GM19351 (cell line): ENCODE measurements around the gene STARD10.

Experiments
- ATAC-seq: cut with Tn5 transposase; IDR thresholded peaks from one replicate; pipeline ENCODE4 v1.9.1; 2021; ENCODE audit warnings: mild to moderate bottlenecking, moderate library complexity; ENCODE audit not compliant: unreplicated experiment

The STARD10 gene

GRCh38 chr11:72712168-72712751 is 81.6 kb downstream of the STARD10 start:
- no peak for ATAC-seq

GRCh38 chr11:72711141-72711540 is 82.7 kb downstream of the STARD10 start:
- no peak for ATAC-seq

DNA sequence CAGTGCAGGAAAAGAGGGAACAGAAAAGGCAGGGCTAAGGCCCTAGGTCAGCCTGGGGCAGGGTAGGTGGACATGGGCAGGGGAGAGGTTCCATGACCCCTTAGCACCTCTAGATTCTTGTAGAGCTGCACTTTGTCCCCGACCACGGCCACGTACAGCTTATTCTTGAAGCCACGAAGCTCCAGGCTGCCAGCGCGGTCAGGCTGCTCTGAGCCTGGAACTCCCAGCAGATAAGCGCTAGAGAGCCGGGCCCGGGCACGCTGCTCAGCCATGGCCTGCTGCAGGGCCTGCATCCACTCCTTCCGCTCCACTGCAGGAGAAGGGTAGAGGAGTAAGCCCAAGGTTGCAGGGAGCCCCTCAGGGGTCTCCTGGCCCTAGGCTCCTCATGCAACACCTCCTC is 83.6 kb downstream of the STARD10 start:
- no peak for ATAC-seq

DNA sequence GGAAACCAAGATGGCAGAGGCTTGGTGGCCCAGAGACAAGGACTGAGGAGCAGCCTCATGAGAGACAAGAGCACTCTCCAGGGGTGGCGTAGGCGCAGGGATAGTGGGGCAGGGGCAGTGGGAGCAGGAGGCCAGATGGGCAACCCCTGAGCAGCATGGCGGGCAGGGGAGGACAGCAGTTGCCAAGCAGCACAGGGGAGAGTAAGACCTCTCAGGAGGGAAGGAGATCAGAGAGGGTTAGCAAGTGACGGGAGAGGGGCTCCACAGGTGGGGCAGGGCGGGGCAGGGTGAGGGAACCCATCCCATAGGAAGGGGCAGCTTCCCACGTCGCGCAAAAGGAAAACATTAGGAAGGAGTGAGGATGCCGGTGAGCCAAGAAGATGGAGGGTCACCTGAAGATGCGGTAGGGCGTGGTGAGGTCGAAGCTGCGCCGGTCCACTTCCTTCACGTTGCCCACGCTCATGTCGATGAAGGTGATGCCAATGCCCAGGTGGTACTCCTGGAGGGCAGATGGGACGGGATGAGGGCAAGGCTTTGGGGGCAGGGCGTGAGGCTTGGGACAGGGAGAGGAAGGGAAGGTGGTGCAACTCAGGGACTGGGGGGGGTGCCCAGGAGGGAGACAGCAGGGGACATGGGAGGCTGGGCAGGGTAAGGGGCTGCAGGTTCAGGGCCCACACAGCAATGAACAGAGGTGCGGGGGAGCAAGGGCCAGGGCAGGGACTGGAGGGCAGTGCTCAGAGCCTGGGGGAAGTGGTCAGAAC is 84.2 kb downstream of the STARD10 start:
- ATAC-seq = no peak

DNA sequence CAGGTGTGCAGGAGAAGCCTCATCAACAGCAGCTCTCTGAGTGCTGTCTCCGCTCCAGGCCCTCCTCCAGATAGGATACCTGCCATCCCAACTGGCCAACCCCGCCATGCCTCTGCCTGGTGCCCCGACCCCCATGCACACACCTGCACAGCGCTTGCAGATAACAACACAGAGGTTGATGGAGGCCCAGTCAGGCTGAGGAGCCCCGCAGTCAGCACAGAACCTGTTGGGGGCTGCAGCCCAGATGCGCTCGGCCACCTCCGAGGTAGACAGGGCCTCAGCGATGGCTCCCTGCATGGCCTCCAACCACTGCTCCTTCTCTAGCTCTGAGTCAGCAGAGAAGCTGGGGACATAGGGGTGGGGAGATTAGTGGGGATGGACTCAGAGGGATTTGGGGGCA is 86.8 kb downstream of the STARD10 start:
- no peak for ATAC-seq

GRCh38 chr11:72706579-72706978 is 87.3 kb downstream of the STARD10 start:
- ATAC-seq = no peak

DNA sequence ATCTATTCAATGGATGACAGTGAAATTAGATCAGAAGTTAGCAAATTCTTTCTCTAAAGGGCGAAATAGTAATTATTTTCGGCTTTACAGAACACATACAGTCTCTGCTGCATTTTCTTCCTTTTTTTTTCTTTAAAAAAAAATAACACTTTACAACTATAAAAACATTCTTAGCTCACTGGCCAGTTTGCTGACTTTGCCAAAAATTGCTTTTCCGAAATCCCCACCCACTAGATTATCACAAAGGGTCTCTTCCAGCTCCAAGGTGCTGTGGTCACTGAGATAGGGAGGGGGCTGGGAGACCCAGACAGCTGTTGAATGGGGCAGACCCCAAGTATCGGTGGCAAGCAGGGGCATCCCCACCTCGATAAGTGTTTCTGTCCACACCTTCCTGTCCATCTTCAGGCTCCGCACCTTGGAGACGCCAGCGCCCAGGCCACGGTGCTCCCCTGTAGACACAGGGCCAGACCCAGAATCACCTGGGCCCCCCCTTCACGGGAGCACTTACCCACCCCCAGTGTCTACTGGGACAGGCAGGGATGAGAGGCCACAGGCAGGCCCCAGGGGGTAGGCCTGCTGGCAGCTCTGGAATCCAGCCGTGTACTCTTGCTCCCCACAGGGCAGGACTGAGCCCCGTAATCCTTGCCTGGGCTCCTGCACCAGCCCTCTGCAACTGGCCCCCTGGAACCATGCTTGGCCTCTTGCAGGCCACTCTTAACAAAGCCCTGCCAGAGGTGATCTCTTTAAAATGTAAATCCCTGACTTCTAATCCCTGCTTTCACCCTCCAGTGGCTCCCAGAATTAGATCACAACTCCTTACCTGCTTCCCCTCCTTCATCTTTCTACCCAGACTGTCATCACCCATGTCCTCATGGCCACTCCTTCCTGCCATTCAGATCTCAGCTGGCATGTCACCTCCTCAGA is 88.1 kb downstream of the STARD10 start:
- ATAC-seq = no peak

DNA sequence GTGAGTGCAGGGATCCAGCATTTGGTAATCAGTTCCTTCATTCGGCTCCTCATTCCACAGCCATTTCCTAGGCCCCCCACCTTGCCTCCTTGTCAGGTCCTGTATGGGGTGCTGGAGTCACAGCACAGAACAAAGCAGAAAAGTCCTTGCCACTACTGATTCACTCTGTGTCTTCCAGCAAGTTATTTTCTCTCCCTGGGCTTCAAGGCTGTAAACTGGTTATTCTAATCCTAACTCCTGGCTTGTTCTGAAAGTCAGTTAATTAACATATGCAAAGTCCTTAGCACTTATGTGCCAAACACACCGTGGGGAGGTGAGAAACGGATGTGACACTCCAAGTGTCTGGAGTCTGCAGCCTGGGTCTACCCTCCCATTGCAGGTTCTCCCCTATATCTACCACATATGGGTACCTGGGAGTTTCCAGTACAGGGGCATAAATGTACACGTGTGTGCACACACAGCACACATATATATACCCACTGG is 89.0 kb downstream of the STARD10 start:
- no peak for ATAC-seq
